SK-N-SH treated with all-trans-retinoic acid at 6 μM for 48 hours (cell line): Measurements from ENCODE around the gene DYNC2I2.

Experiments used
- ATAC-seq: fragments of 200-7000 bp; cut with Tn5 transposase; 3 replicates; pipeline ENCODE4 v1.9.1; 2020; ENCODE audit warnings: mild to moderate bottlenecking, moderate library complexity
- ARNTL ChIP-seq: fragments of 450-650 bp; formaldehyde crosslinking; IDR thresholded peaks from 2 replicates; pipeline ENCODE4 v1.5.0; 2020; ENCODE audit warnings: low read depth, mild to moderate bottlenecking, moderate library complexity, borderline replicate concordance
- BACH2 ChIP-seq: fragments of 250-450 bp; sonication (Bioruptor Pico); IDR thresholded peaks from 2 replicates; pipeline ENCODE4 v1.9.0; 2021; ENCODE audit warnings: mild to moderate bottlenecking, borderline replicate concordance
- CREB5 ChIP-seq: fragments of 250-450 bp; sonication (Bioruptor Pico); IDR thresholded peaks from 2 replicates; pipeline ENCODE4 v1.5.1; 2020; ENCODE audit warnings: low read depth, mild to moderate bottlenecking, moderate library complexity
- CSDC2 ChIP-seq: fragments of 250-450 bp; sonication (Bioruptor Pico); IDR thresholded peaks from 2 replicates; pipeline ENCODE4 v1.5.0; 2020; ENCODE audit warnings: mild to moderate bottlenecking, moderate library complexity
- CSRNP3 ChIP-seq: fragments of 250-450 bp; sonication (Bioruptor Pico); IDR thresholded peaks from 2 replicates; pipeline ENCODE4 v1.5.1; 2021; ENCODE audit warnings: mild to moderate bottlenecking, moderate library complexity
- GLIS3 ChIP-seq: fragments of 250-450 bp; sonication (Bioruptor Pico); IDR thresholded peaks from 2 replicates; pipeline ENCODE4 v1.5.0; 2020; ENCODE audit warnings: mild to moderate bottlenecking, moderate library complexity
- ISL1 ChIP-seq: fragments of 250-450 bp; sonication (Bioruptor Pico); IDR thresholded peaks from 2 replicates; pipeline ENCODE4 v2.1.2; 2022; ENCODE audit warnings: mild to moderate bottlenecking, moderate library complexity
- OSR1 ChIP-seq: fragments of 250-450 bp; sonication (Bioruptor Pico); IDR thresholded peaks from 2 replicates; pipeline ENCODE4 v1.8.0; 2022; ENCODE audit warnings: moderate library complexity, mild to moderate bottlenecking, inconsistent platforms
- PATZ1 ChIP-seq: fragments of 250-450 bp; sonication (Bioruptor Pico); IDR thresholded peaks from 2 replicates; pipeline ENCODE4 v1.8.0; 2020; ENCODE audit warnings: mild to moderate bottlenecking, moderate library complexity, borderline replicate concordance
- POU6F1 ChIP-seq: fragments of 250-450 bp; sonication (Bioruptor Pico); IDR thresholded peaks from 2 replicates; pipeline ENCODE4 v1.8.0; 2021; ENCODE audit warnings: low read depth, mild to moderate bottlenecking, moderate library complexity, borderline replicate concordance
- PPARA ChIP-seq: fragments of 250-450 bp; sonication (Bioruptor Pico); IDR thresholded peaks from 2 replicates; pipeline ENCODE4 v1.5.0; 2020; ENCODE audit warnings: mild to moderate bottlenecking, borderline replicate concordance
- RARB ChIP-seq: fragments of 250-450 bp; sonication (Bioruptor Pico); IDR thresholded peaks from 2 replicates; pipeline ENCODE4 v1.8.0; 2021; ENCODE audit warnings: mild to moderate bottlenecking, moderate library complexity
- SNAI2 ChIP-seq: fragments of 250-450 bp; sonication (Bioruptor Pico); IDR thresholded peaks from 2 replicates; pipeline ENCODE4 v1.5.0; 2020; ENCODE audit warnings: mild to moderate bottlenecking, moderate library complexity
- TCF4 ChIP-seq: fragments of 250-450 bp; sonication (Bioruptor Pico); IDR thresholded peaks from 2 replicates; pipeline ENCODE4 v1.8.0; 2021; ENCODE audit warnings: mild to moderate bottlenecking, moderate library complexity, borderline replicate concordance
- TOX ChIP-seq: fragments of 250-450 bp; sonication (Bioruptor Pico); IDR thresholded peaks from 2 replicates; pipeline ENCODE4 v1.8.0; 2021; ENCODE audit warnings: mild to moderate bottlenecking, moderate library complexity, borderline replicate concordance
- TSHZ2 ChIP-seq: fragments of 250-450 bp; sonication (Bioruptor Pico); IDR thresholded peaks from 2 replicates; pipeline ENCODE4 v1.5.0; 2020; ENCODE audit warnings: mild to moderate bottlenecking, moderate library complexity
- ZC3H10 ChIP-seq: fragments of 250-450 bp; sonication (Bioruptor Pico); IDR thresholded peaks from 2 replicates; pipeline ENCODE4 v1.5.1; 2021; ENCODE audit warnings: mild to moderate bottlenecking, moderate library complexity
- ZFP3 ChIP-seq: fragments of 250-450 bp; sonication (Bioruptor Pico); IDR thresholded peaks from 2 replicates; pipeline ENCODE4 v1.5.0; 2020; ENCODE audit warnings: mild to moderate bottlenecking, moderate library complexity
- ZFP30 ChIP-seq: fragments of 450-650 bp; formaldehyde crosslinking; IDR thresholded peaks from 2 replicates; pipeline ENCODE4 v1.5.0; 2022; ENCODE audit warnings: mild to moderate bottlenecking, moderate library complexity
- ZNF565 ChIP-seq: fragments of 450-650 bp; formaldehyde crosslinking; conservative IDR thresholded peaks from 2 replicates; pipeline ENCODE4 v1.5.0; 2020; ENCODE audit warnings: low read depth, mild to moderate bottlenecking, moderate library complexity
- ZNF70 ChIP-seq: fragments of 450-650 bp; formaldehyde crosslinking; IDR thresholded peaks from 2 replicates; pipeline ENCODE4 v1.5.0; 2020; ENCODE audit warnings: mild to moderate bottlenecking, moderate library complexity
- ZNF8 ChIP-seq: fragments of 450-650 bp; formaldehyde crosslinking; IDR thresholded peaks from 2 replicates; pipeline ENCODE4 v1.5.0; 2020; ENCODE audit warnings: mild to moderate bottlenecking, moderate library complexity

Gene DYNC2I2

GRCh38 chr9:128635266-128636023 lies 21.2 kb downstream of the DYNC2I2 start:
- peak; percentile 94 for ATAC-seq
- no peak for TF ChIP-seq TCF4 (CRISPR knock-in tag)
- no peak for TF ChIP-seq OSR1 (CRISPR knock-in tag)
- no peak for TF ChIP-seq BACH2 (CRISPR knock-in tag)
- TF ChIP-seq ZNF70, result no peak
- TF ChIP-seq RARB (CRISPR knock-in tag), result no peak
- TF ChIP-seq GLIS3 (CRISPR knock-in tag), result no peak
- TF ChIP-seq ZNF8 (CRISPR knock-in tag), result no peak
- no peak for TF ChIP-seq SNAI2 (CRISPR knock-in tag)
- TF ChIP-seq ISL1 (CRISPR knock-in tag), result no peak
- TF ChIP-seq ZNF565 (CRISPR knock-in tag), result no peak
- no peak for TF ChIP-seq TOX (CRISPR knock-in tag)
- TF ChIP-seq ZC3H10, result no peak
- TF ChIP-seq, all 23 proteins: peak for 0

- TF ChIP-seq ARNTL (CRISPR knock-in tag) (no peak), ZC3H10 (no peak), ZNF8 (CRISPR knock-in tag) (no peak), ZNF70 (no peak), ZFP30 (CRISPR knock-in tag) (no peak), CSRNP3 (CRISPR knock-in tag) (no peak), ZFP3 (no peak), BACH2 (CRISPR knock-in tag) (no peak), ZNF565 (CRISPR knock-in tag) (no peak), SNAI2 (CRISPR knock-in tag) (no peak), CREB5 (CRISPR knock-in tag) (no peak), POU6F1 (no peak), CSDC2 (no peak), PPARA (CRISPR knock-in tag) (no peak), TCF4 (CRISPR knock-in tag) (no peak), PATZ1 (no peak), TSHZ2 (CRISPR knock-in tag) (no peak), ISL1 (CRISPR knock-in tag) (no peak)
- ATAC-seq, result no peak; the same call in 2 of the 3 replicates
Observed at GRCh38 chr9:128634651-128635262, 21.9 kb downstream of the DYNC2I2 start.
